SK-N-SH treated with all-trans-retinoic acid at 6 μM for 48 hours (cell line): ENCODE results near the gene TFRC.
"Not testable (repeated sequence)": the region's sequence is repeated elsewhere in the genome, so short reads cannot be mapped to it uniquely, and the experiment has no call there.

Experiments used
- ATAC-seq: fragments of 200-7000 bp; cut with Tn5 transposase; 3 replicates; pipeline ENCODE4 v1.9.1; 2020; ENCODE audit warnings: mild to moderate bottlenecking, moderate library complexity
- BACH2 ChIP-seq: fragments of 250-450 bp; sonication (Bioruptor Pico); IDR thresholded peaks from 2 replicates; pipeline ENCODE4 v1.9.0; 2021; ENCODE audit warnings: mild to moderate bottlenecking, borderline replicate concordance
- GLIS3 ChIP-seq: fragments of 250-450 bp; sonication (Bioruptor Pico); IDR thresholded peaks from 2 replicates; pipeline ENCODE4 v1.5.0; 2020; ENCODE audit warnings: mild to moderate bottlenecking, moderate library complexity
- ISL1 ChIP-seq: fragments of 250-450 bp; sonication (Bioruptor Pico); IDR thresholded peaks from 2 replicates; pipeline ENCODE4 v2.1.2; 2022; ENCODE audit warnings: mild to moderate bottlenecking, moderate library complexity
- OSR1 ChIP-seq: fragments of 250-450 bp; sonication (Bioruptor Pico); IDR thresholded peaks from 2 replicates; pipeline ENCODE4 v1.8.0; 2022; ENCODE audit warnings: moderate library complexity, mild to moderate bottlenecking, inconsistent platforms
- PPARA ChIP-seq: fragments of 250-450 bp; sonication (Bioruptor Pico); IDR thresholded peaks from 2 replicates; pipeline ENCODE4 v1.5.0; 2020; ENCODE audit warnings: mild to moderate bottlenecking, borderline replicate concordance
- RARB ChIP-seq: fragments of 250-450 bp; sonication (Bioruptor Pico); IDR thresholded peaks from 2 replicates; pipeline ENCODE4 v1.8.0; 2021; ENCODE audit warnings: mild to moderate bottlenecking, moderate library complexity
- TCF4 ChIP-seq: fragments of 250-450 bp; sonication (Bioruptor Pico); IDR thresholded peaks from 2 replicates; pipeline ENCODE4 v1.8.0; 2021; ENCODE audit warnings: mild to moderate bottlenecking, moderate library complexity, borderline replicate concordance
- TOX ChIP-seq: fragments of 250-450 bp; sonication (Bioruptor Pico); IDR thresholded peaks from 2 replicates; pipeline ENCODE4 v1.8.0; 2021; ENCODE audit warnings: mild to moderate bottlenecking, moderate library complexity, borderline replicate concordance
- ZC3H10 ChIP-seq: fragments of 250-450 bp; sonication (Bioruptor Pico); IDR thresholded peaks from 2 replicates; pipeline ENCODE4 v1.5.1; 2021; ENCODE audit warnings: mild to moderate bottlenecking, moderate library complexity
- ZFP3 ChIP-seq: fragments of 250-450 bp; sonication (Bioruptor Pico); IDR thresholded peaks from 2 replicates; pipeline ENCODE4 v1.5.0; 2020; ENCODE audit warnings: mild to moderate bottlenecking, moderate library complexity
- ZNF565 ChIP-seq: fragments of 450-650 bp; formaldehyde crosslinking; conservative IDR thresholded peaks from 2 replicates; pipeline ENCODE4 v1.5.0; 2020; ENCODE audit warnings: low read depth, mild to moderate bottlenecking, moderate library complexity
- ZNF70 ChIP-seq: fragments of 450-650 bp; formaldehyde crosslinking; IDR thresholded peaks from 2 replicates; pipeline ENCODE4 v1.5.0; 2020; ENCODE audit warnings: mild to moderate bottlenecking, moderate library complexity
- ZNF8 ChIP-seq: fragments of 450-650 bp; formaldehyde crosslinking; IDR thresholded peaks from 2 replicates; pipeline ENCODE4 v1.5.0; 2020; ENCODE audit warnings: mild to moderate bottlenecking, moderate library complexity
- TF ChIP-seq, protein P1 (sequence below): fragments of 250-450 bp; sonication (Bioruptor Pico); IDR thresholded peaks from 2 replicates; pipeline ENCODE4 v1.8.0; 2020; ENCODE audit warnings: mild to moderate bottlenecking, moderate library complexity, borderline replicate concordance
- TF ChIP-seq, protein P2 (sequence below): fragments of 250-450 bp; sonication (Bioruptor Pico); IDR thresholded peaks from 2 replicates; pipeline ENCODE4 v1.5.1; 2021; ENCODE audit warnings: mild to moderate bottlenecking, moderate library complexity
- TF ChIP-seq, protein P3 (sequence below): fragments of 250-450 bp; sonication (Bioruptor Pico); IDR thresholded peaks from 2 replicates; pipeline ENCODE4 v1.5.1; 2020; ENCODE audit warnings: low read depth, mild to moderate bottlenecking, moderate library complexity
- TF ChIP-seq, protein P4 (sequence below): fragments of 250-450 bp; sonication (Bioruptor Pico); IDR thresholded peaks from 2 replicates; pipeline ENCODE4 v1.8.0; 2021; ENCODE audit warnings: low read depth, mild to moderate bottlenecking, moderate library complexity, borderline replicate concordance

TFRC gene

DNA sequence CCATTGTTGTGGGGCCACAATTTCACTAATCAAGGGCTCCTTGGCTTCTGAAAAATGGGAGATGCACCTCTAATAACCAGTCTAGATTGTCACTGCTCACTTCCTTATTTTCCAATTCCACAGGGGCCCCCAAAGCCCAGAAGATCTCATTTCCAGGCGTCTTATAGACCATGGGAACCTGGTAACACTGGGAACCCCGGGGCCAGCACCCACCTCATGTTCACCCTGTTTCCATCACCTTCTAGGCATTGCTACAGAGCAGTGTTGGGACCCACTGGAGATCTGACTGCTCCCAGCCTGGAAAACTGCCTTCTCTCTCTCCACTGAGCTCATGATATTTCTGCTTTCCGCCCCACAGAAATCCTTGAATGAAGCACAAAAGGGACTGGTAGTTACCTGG is 61.5 kb downstream of the TFRC start:
- TF ChIP-seq ISL1 (CRISPR knock-in tag) (no peak), OSR1 (CRISPR knock-in tag) (no peak)
- TF ChIP-seq, protein P1, sequence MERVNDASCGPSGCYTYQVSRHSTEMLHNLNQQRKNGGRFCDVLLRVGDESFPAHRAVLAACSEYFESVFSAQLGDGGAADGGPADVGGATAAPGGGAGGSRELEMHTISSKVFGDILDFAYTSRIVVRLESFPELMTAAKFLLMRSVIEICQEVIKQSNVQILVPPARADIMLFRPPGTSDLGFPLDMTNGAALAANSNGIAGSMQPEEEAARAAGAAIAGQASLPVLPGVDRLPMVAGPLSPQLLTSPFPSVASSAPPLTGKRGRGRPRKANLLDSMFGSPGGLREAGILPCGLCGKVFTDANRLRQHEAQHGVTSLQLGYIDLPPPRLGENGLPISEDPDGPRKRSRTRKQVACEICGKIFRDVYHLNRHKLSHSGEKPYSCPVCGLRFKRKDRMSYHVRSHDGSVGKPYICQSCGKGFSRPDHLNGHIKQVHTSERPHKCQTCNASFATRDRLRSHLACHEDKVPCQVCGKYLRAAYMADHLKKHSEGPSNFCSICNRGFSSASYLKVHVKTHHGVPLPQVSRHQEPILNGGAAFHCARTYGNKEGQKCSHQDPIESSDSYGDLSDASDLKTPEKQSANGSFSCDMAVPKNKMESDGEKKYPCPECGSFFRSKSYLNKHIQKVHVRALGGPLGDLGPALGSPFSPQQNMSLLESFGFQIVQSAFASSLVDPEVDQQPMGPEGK (CRISPR knock-in tag), result no peak
- TF ChIP-seq, protein P2, sequence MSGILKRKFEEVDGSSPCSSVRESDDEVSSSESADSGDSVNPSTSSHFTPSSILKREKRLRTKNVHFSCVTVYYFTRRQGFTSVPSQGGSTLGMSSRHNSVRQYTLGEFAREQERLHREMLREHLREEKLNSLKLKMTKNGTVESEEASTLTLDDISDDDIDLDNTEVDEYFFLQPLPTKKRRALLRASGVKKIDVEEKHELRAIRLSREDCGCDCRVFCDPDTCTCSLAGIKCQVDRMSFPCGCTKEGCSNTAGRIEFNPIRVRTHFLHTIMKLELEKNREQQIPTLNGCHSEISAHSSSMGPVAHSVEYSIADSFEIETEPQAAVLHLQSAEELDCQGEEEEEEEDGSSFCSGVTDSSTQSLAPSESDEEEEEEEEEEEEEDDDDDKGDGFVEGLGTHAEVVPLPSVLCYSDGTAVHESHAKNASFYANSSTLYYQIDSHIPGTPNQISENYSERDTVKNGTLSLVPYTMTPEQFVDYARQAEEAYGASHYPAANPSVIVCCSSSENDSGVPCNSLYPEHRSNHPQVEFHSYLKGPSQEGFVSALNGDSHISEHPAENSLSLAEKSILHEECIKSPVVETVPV (CRISPR knock-in tag), result no peak
- no peak for ATAC-seq

DNA sequence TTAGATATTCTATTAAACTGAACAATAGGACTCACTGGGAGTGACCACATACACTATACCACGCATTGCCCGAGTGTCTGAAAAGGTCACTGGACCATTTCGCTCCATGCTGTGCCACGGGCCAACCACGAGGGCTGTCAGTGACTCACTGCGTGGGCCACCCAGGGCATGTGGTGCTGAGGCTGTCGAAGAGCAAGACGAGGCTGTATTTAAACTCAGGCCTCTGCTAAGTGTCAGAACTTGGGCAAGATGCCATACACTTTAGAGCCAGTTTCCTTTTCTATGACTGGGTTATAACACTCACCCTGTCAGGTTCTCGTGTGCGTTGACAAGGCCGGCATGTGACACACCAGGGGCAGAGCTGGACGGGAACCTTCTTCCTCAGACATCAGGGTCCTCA is 62.3 kb downstream of the TFRC start:
- peak; percentile 57 for ATAC-seq

DNA sequence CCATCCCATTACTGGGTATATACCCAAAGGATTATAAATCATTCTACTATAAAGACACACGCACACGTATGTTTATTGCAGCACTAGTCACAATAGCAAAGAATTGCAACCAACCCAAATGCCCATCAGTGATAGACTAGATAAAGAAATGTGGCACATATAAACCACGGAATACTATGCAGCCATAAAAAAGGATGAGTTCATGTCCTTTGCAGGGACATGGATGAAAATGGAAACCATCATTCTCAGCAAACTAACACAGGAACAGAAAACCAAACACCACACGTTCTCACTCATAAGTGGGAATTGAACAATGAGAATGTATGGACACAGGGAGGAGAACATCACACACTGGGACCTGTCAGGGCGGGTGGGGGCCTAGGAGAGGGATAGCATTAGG is 63.7 kb downstream of the TFRC start:
- not testable (repeated sequence) for ATAC-seq

DNA sequence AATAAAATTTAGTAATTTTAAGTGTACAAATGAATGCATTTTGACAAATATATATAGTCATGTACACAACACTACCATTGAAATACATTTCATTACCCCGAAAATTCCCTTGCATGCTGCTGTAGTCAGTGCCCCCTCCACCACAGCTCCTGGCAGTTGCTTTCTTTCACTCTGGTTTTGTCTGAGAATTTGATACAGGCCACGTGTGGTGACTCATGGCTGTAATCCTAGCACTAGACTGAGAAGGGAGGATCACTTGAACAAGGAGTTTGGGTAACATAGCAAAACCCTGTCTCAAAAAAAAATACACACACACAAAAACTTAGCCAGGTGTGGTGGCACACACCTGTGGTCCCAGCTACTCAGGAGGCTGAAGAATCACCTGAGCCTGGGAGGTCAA is 65.4 kb downstream of the TFRC start:
- TF ChIP-seq TOX (CRISPR knock-in tag) (no peak), TCF4 (no peak), PPARA (no peak), ZNF70 (no peak), ZNF8 (CRISPR knock-in tag) (no peak)
- TF ChIP-seq, protein P2 (CRISPR knock-in tag), result no peak
- TF ChIP-seq, protein P1 (CRISPR knock-in tag), result no peak
- ATAC-seq, result peak; percentile 96

DNA sequence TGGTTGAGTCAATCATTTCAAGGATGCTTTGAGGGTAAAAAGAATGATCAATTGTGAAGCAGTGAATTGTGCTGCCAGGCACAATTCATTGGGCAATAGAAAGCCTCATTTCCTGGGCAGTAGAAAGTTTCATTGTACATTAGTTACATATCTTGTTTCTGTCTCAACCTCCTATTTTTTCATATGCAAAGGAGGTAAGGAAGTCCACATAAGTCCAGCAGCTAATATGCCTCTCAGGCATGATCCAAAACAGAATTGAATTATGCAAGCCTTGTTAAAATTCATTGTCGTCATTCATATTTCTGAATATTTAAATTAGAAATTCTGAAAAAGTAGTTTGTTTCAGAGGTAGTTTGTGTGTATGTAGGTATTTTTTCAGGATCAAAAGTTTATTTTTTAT is 65.8 kb downstream of the TFRC start:
- TF ChIP-seq RARB (CRISPR knock-in tag), result no peak
- TF ChIP-seq ZNF565 (CRISPR knock-in tag), result no peak
- no peak for TF ChIP-seq BACH2 (CRISPR knock-in tag)
- TF ChIP-seq, protein P2 (CRISPR knock-in tag), result no peak
- no peak for TF ChIP-seq ZFP3 (CRISPR knock-in tag)
- TF ChIP-seq, protein P1 (CRISPR knock-in tag), result no peak
- TF ChIP-seq, protein P3, sequence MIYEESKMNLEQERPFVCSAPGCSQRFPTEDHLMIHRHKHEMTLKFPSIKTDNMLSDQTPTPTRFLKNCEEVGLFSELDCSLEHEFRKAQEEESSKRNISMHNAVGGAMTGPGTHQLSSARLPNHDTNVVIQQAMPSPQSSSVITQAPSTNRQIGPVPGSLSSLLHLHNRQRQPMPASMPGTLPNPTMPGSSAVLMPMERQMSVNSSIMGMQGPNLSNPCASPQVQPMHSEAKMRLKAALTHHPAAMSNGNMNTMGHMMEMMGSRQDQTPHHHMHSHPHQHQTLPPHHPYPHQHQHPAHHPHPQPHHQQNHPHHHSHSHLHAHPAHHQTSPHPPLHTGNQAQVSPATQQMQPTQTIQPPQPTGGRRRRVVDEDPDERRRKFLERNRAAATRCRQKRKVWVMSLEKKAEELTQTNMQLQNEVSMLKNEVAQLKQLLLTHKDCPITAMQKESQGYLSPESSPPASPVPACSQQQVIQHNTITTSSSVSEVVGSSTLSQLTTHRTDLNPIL, result no peak
- TF ChIP-seq TCF4, result no peak
- TF ChIP-seq ZNF8 (CRISPR knock-in tag), result no peak
- TF ChIP-seq, protein P4, sequence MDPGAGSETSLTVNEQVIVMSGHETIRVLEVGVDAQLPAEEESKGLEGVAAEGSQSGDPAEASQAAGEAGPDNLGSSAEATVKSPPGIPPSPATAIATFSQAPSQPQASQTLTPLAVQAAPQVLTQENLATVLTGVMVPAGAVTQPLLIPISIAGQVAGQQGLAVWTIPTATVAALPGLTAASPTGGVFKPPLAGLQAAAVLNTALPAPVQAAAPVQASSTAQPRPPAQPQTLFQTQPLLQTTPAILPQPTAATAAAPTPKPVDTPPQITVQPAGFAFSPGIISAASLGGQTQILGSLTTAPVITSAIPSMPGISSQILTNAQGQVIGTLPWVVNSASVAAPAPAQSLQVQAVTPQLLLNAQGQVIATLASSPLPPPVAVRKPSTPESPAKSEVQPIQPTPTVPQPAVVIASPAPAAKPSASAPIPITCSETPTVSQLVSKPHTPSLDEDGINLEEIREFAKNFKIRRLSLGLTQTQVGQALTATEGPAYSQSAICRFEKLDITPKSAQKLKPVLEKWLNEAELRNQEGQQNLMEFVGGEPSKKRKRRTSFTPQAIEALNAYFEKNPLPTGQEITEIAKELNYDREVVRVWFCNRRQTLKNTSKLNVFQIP (CRISPR knock-in tag), result no peak
- no peak for TF ChIP-seq ZC3H10
- no peak for TF ChIP-seq PPARA
- no peak for TF ChIP-seq GLIS3 (CRISPR knock-in tag)
- no peak for TF ChIP-seq TOX (CRISPR knock-in tag)
- ATAC-seq, result no peak; the same call in 2 of the 3 replicates
